H9 (cell line): ENCODE measurements around the gene PRODH2. TPM values are rescaled to one million over a fixed set of nuclear protein-coding genes. Genes with fewer than 3 reads are reported as not detected.

ENCODE experiments used
- DNase-seq: peaks from one replicate; pipeline ENCODE4 v3.0.0-alpha.2; 2017
- H2AFZ ChIP-seq: one replicate; pipeline ENCODE4 v1.6.1; 2013; ENCODE audit warnings: mild to moderate bottlenecking, low read length, control low read depth, moderate library complexity
- H2AK5ac ChIP-seq: 2 replicates; pipeline ENCODE4 v1.6.1; 2013; ENCODE audit warnings: low read length, control low read depth, mixed read lengths; ENCODE audit not compliant: insufficient read length
- H2BK120ac ChIP-seq: one replicate; pipeline ENCODE4 v1.6.1; 2013; ENCODE audit warnings: low read depth, mild to moderate bottlenecking, low read length, control low read depth, inconsistent platforms; ENCODE audit not compliant: poor library complexity, severe bottlenecking
- H2BK12ac ChIP-seq: 2 replicates; pipeline ENCODE4 v1.6.1; 2013; ENCODE audit warnings: low read length, control low read depth, mixed read lengths, low read depth; ENCODE audit not compliant: insufficient read length
- H2BK15ac ChIP-seq: 2 replicates; pipeline ENCODE4 v1.6.1; 2013; ENCODE audit warnings: low read depth, low read length, control low read depth
- H2BK20ac ChIP-seq: one replicate; pipeline ENCODE4 v1.6.1; 2013; ENCODE audit warnings: low read depth, mild to moderate bottlenecking, low read length, control low read depth, inconsistent platforms; ENCODE audit not compliant: poor library complexity, severe bottlenecking
- H2BK5ac ChIP-seq: 2 replicates; pipeline ENCODE4 v1.6.1; 2013; ENCODE audit warnings: low read length, control low read depth, mixed read lengths; ENCODE audit not compliant: insufficient read length
- H3K14ac ChIP-seq: 2 replicates; pipeline ENCODE4 v1.6.1; 2013; ENCODE audit warnings: low read length, control low read depth; ENCODE audit not compliant: insufficient read depth
- H3K18ac ChIP-seq: 2 replicates; pipeline ENCODE4 v1.6.1; 2013; ENCODE audit warnings: low read depth, mild to moderate bottlenecking, mixed read lengths, low read length, control low read depth; ENCODE audit not compliant: insufficient read length
- H3K23ac ChIP-seq: 2 replicates; pipeline ENCODE4 v1.6.1; 2013; ENCODE audit warnings: low read length, control low read depth, mixed read lengths, low read depth; ENCODE audit not compliant: insufficient read length
- H3K23me2 ChIP-seq: 2 replicates; pipeline ENCODE4 v1.6.1; 2013; ENCODE audit warnings: low read depth, mild to moderate bottlenecking, mixed read lengths, low read length, control low read depth; ENCODE audit not compliant: insufficient read length, poor library complexity, severe bottlenecking
- H3K27ac ChIP-seq: 2 replicates; pipeline ENCODE4 v1.5.1; 2013; ENCODE audit warnings: low read length, control low read depth, mixed read lengths, low read depth; ENCODE audit not compliant: insufficient read length
- H3K27me3 ChIP-seq: 2 replicates; pipeline ENCODE4 v1.6.1; 2013; ENCODE audit warnings: low read length, control low read depth, inconsistent platforms; ENCODE audit not compliant: insufficient read depth
- H3K4ac ChIP-seq: 2 replicates; pipeline ENCODE4 v1.6.1; 2013; ENCODE audit warnings: low read depth, mild to moderate bottlenecking, control low read depth, inconsistent platforms, low read length, moderate library complexity
- H3K4me1 ChIP-seq: 2 replicates; pipeline ENCODE4 v1.6.1; 2013; ENCODE audit warnings: low read length, control low read depth, inconsistent platforms; ENCODE audit not compliant: insufficient read depth
- H3K4me2 ChIP-seq: 2 replicates; pipeline ENCODE4 v1.6.1; 2013; ENCODE audit warnings: low read length, control low read depth, mixed read lengths; ENCODE audit not compliant: insufficient read length, insufficient read depth
- H3K56ac ChIP-seq: 2 replicates; pipeline ENCODE4 v1.6.1; 2013; ENCODE audit warnings: low read depth, mild to moderate bottlenecking, mixed read lengths, low read length, control low read depth; ENCODE audit not compliant: insufficient read length
- H3K79me1 ChIP-seq: 2 replicates; pipeline ENCODE4 v1.6.1; 2013; ENCODE audit warnings: low read depth, mild to moderate bottlenecking, moderate library complexity, low read length, control low read depth, inconsistent platforms; ENCODE audit not compliant: insufficient read depth, poor library complexity, severe bottlenecking
- H3K79me2 ChIP-seq: 2 replicates; pipeline ENCODE4 v1.6.1; 2013; ENCODE audit warnings: low read length, control low read depth, inconsistent platforms; ENCODE audit not compliant: insufficient read depth
- H3K9ac ChIP-seq: 2 replicates; pipeline ENCODE4 v1.6.1; 2013; ENCODE audit warnings: low read length, control low read depth, mixed read lengths; ENCODE audit not compliant: insufficient read length; ENCODE audit errors: extremely low read depth
- H3K9me3 ChIP-seq: one replicate; pipeline ENCODE4 v1.6.1; 2013; ENCODE audit warnings: low read depth, low read length, inconsistent platforms; ENCODE audit not compliant: control insufficient read depth
- H3T11ph ChIP-seq: one replicate; pipeline ENCODE4 v1.6.1; 2013; ENCODE audit warnings: mild to moderate bottlenecking, low read length, control low read depth, inconsistent platforms
- H4K20me1 ChIP-seq: one replicate; pipeline ENCODE4 v1.6.1; 2013; ENCODE audit not compliant: control insufficient read depth, insufficient read length, insufficient read depth
- H4K5ac ChIP-seq: 2 replicates; pipeline ENCODE4 v1.6.1; 2013; ENCODE audit warnings: low read depth, mild to moderate bottlenecking, mixed read lengths, low read length, control low read depth; ENCODE audit not compliant: insufficient read length
- H4K8ac ChIP-seq: replicated peaks from 2 replicates; pipeline ENCODE4 v1.6.1; 2013; ENCODE audit warnings: low read length, control low read depth, mixed read lengths, low read depth; ENCODE audit not compliant: insufficient read length
- H4K91ac ChIP-seq: 2 replicates; pipeline ENCODE4 v1.6.1; 2013; ENCODE audit warnings: low read depth, mild to moderate bottlenecking, moderate library complexity, mixed read lengths, low read length, control low read depth; ENCODE audit not compliant: insufficient read length
- H3K27ac Mint-ChIP-seq, 3 experiments: 2 replicates in 2 of 3; 3 replicates in 1 of 3; pipeline ENCODE4 v1.8.0; 2020 to 2021; ENCODE audit warnings: mixed read lengths in 3 of 3, mild to moderate bottlenecking in 1 of 3, moderate library complexity in 1 of 3
- H3K27me3 Mint-ChIP-seq: 2 replicates; pipeline ENCODE4 v1.8.0; 2021; ENCODE audit warnings: low read depth, mild to moderate bottlenecking, moderate library complexity, mixed read lengths
- H3K36me3 Mint-ChIP-seq, 3 experiments: 2 replicates in 2 of 3; 3 replicates in 1 of 3; pipeline ENCODE4 v1.8.0; 2020 to 2021; ENCODE audit warnings: low read depth in 3 of 3, mixed read lengths in 3 of 3; ENCODE audit not compliant: insufficient read depth in 1 of 3
- H3K4me1 Mint-ChIP-seq, 2 experiments: 2 replicates each; pipeline ENCODE4 v1.8.0; 2020; ENCODE audit warnings: mixed read lengths in 2 of 2
- H3K4me3 Mint-ChIP-seq, 2 experiments: 2 replicates in 1 of 2; 3 replicates in 1 of 2; pipeline ENCODE4 v1.8.0; 2020 to 2021; ENCODE audit warnings: mild to moderate bottlenecking in 2 of 2, mixed read lengths in 2 of 2, moderate library complexity in 1 of 2
- H3K9me3 Mint-ChIP-seq, 2 experiments: 2 replicates in 1 of 2; 3 replicates in 1 of 2; pipeline ENCODE4 v1.8.0; 2020; ENCODE audit warnings: mild to moderate bottlenecking in 2 of 2, mixed read lengths in 2 of 2, moderate library complexity in 1 of 2
- CTCF ChIP-seq: fragments of 200-600 bp; sonication (generic); conservative IDR thresholded peaks from 3 replicates; pipeline ENCODE4 v1.8.0; 2021; ENCODE audit warnings: antibody characterized with exemption, mild to moderate bottlenecking
- WGBS: extraction: QIAGEN DNeasy Blood & Tissue Kit; methylation state at CpG from one replicate; pipeline ENCODE4 v1.1.7; 2013; ENCODE audit warnings: missing lambda C conversion rate, low lambda C conversion rate, mixed read lengths; ENCODE audit not compliant: insufficient read length; ENCODE audit errors: extremely low coverage; 5-methylcytosine and 5-hydroxymethylcytosine counted together
- total RNA-seq: library from RNA; stranded (reverse); gene quantifications from 2 replicates; pipeline ENCODE4 v1.2.1, GENCODE V29; 2021

PRODH2 gene
- total RNA-seq, 1 experiment from 2014 or later, result not detected

GRCh38 chr19:35861640-35862160 is 49.1 kb upstream of the PRODH2 start:
- Histone ChIP-seq H2BK15ac (no peak overlapping the region), H2BK20ac (no peak overlapping the region), H3K27ac (no peak overlapping the region), H3K27me3 (peaks cover 4% of the 10 kb centered on the region; the same call in 1 of the 2 replicates), H3K9me3 (no peaks in the 10 kb centered on the region), H4K91ac (no peak overlapping the region), H2BK5ac (no peak overlapping the region), H3K9ac (peak overlapping the region; percentile 0), H3K79me1 (no peaks in the 10 kb centered on the region), H3K14ac (0 out of 2 replicates have a peak overlapping the region, but pooled peaks have one; percentile 19), H3K79me2 (no peaks in the 10 kb centered on the region), H3K4me1 (no peaks in the 10 kb centered on the region), H2AFZ (no peak overlapping the region), H4K20me1 (peaks cover 3% of the 10 kb centered on the region), H3K23ac (no peak overlapping the region), H3T11ph (no peak overlapping the region), H3K4me2 (peak overlapping the region; percentile 71), H4K5ac (no peak overlapping the region), H3K18ac (no peak overlapping the region), H3K4ac (no peak overlapping the region), H4K8ac (no peak overlapping the region), H2BK120ac (no peak overlapping the region), H2BK12ac (no peak overlapping the region), H2AK5ac (no peak overlapping the region), H3K56ac (no peak overlapping the region), H3K23me2 (peaks cover 10% of the 10 kb centered on the region)
- no peak overlapping the region for H3K27ac Mint-ChIP-seq
- no peaks in the 10 kb centered on the region; a peak in 1 of 5 replicates for H3K9me3 Mint-ChIP-seq
- H3K36me3 Mint-ChIP-seq, result peaks cover 3 to 4% (median 4%) of the 10 kb centered on the region in 3 experiments; a peak in 3 of 7 replicates
- no peak for DNase-seq
- H3K4me1 Mint-ChIP-seq, result peaks cover 9 to 13% of the 10 kb centered on the region in 2 experiments
- no CpG with 5 or more reads among the region's 19 CpGs for WGBS
- H3K4me3 Mint-ChIP-seq, result peak overlapping the region; percentile 62 to 81
- TF ChIP-seq CTCF, result no peak
- peaks cover 92% of the 10 kb centered on the region for H3K27me3 Mint-ChIP-seq
